Urinary bladder (tissue), 4 donors: Measurements from ENCODE around the gene BUD23. TPM values are rescaled to one million over a fixed set of nuclear protein-coding genes. Genes with fewer than 3 reads are reported as not detected.
"Not testable (repeated sequence)": the region's sequence is repeated elsewhere in the genome, so short reads cannot be mapped to it uniquely, and the experiment has no call there.

Experiments used
- DNase-seq: peaks from one replicate; pipeline ENCODE4 v3.0.0-alpha.2; 2015; ENCODE audit errors: extremely low spot score
- H3K27ac ChIP-seq: one replicate; pipeline ENCODE4 v1.5.1; 2013; ENCODE audit warnings: low read depth, mild to moderate bottlenecking, moderate library complexity
- H3K36me3 ChIP-seq: one replicate; pipeline ENCODE4 v1.6.1; 2013; ENCODE audit warnings: mild to moderate bottlenecking, moderate library complexity; ENCODE audit not compliant: insufficient read depth
- H3K4me1 ChIP-seq: one replicate; pipeline ENCODE4 v1.6.1; 2013; ENCODE audit warnings: mild to moderate bottlenecking, moderate library complexity; ENCODE audit not compliant: insufficient read depth
- H3K4me3 ChIP-seq: one replicate; pipeline ENCODE4 v1.5.1; 2013; ENCODE audit warnings: low read depth, low read length
- WGBS: extraction: QIAGEN DNeasy Blood & Tissue Kit; methylation state at CpG from one replicate; pipeline ENCODE4 v1.1.7; 2013; 5-methylcytosine and 5-hydroxymethylcytosine counted together
- polyA plus RNA-seq: library from polyadenylated mRNA; stranded (reverse); fragments of 200-250 nt; gene quantifications from one replicate; pipeline ENCODE4 v1.2.3, GENCODE V29; 2013
- total RNA-seq: library from RNA; depleted of rRNA; stranded (reverse); fragments of >200 nt; gene quantifications from one replicate; pipeline ENCODE4 v1.2.3, GENCODE V29; 2014
- donor health status: healthy with polysubstance abuse.
- donor health status: healthy.

BUD23 gene
- total and polyA plus RNA-seq, 2 donors, result 22.9 to 69.4 TPM

GRCh38 chr7:73650524-73650923 is 32.9 kb upstream of the BUD23 start:
- Histone ChIP-seq H3K4me1 (no peaks in the 10 kb centered on the region), H3K36me3 (no peaks in the 10 kb centered on the region), H3K4me3 (no peak overlapping the region), H3K27ac (no peak overlapping the region)
- WGBS, result 64% methylated on average over 5 of the region's 5 CpGs
- no peak for DNase-seq

- H3K36me3 ChIP-seq, result no peaks in the 10 kb centered on the region
- 69% methylated on average over 11 of the region's 11 CpGs for WGBS
- no peak overlapping the region for H3K27ac ChIP-seq
- H3K4me1 ChIP-seq, result no peaks in the 10 kb centered on the region
- H3K4me3 ChIP-seq, result no peak overlapping the region
- no peak for DNase-seq
Observed at GRCh38 chr7:73652541-73652949, 30.9 kb upstream of the BUD23 start.

- not testable (repeated sequence) for H3K27ac ChIP-seq, H3K4me3 ChIP-seq, DNase-seq, H3K36me3 ChIP-seq, H3K4me1 ChIP-seq
- WGBS, result 78% methylated on average over 4 of the region's 4 CpGs
Observed at GRCh38 chr7:73655309-73655708, 28.1 kb upstream of the BUD23 start.

GRCh38 chr7:73659983-73660382 is 23.4 kb upstream of the BUD23 start:
- 63% methylated on average over 8 of the region's 8 CpGs for WGBS
- no peaks in the 10 kb centered on the region for H3K36me3 ChIP-seq
- DNase-seq, result no peak
- no peak overlapping the region for H3K4me3 ChIP-seq
- no peak overlapping the region for H3K27ac ChIP-seq
- no peaks in the 10 kb centered on the region for H3K4me1 ChIP-seq

- H3K4me3 ChIP-seq, H3K4me1 ChIP-seq, H3K36me3 ChIP-seq, H3K27ac ChIP-seq, DNase-seq: not testable (repeated sequence)
- WGBS, result 65% methylated on average over 4 of the region's 4 CpGs
Observed at GRCh38 chr7:73660594-73660993, 22.8 kb upstream of the BUD23 start.

- no peak overlapping the region for H3K4me3 ChIP-seq
- no peak overlapping the region for H3K27ac ChIP-seq
Observed at GRCh38 chr7:73663033-73663432, 20.4 kb upstream of the BUD23 start.

GRCh38 chr7:73667344-73668102 is 15.9 kb upstream of the BUD23 start, which contains the start of gene VPS37D:
VPS37D (plus strand) TSS chr7:73667831; CDS start chr7:73667959, 128 bp downstream.
- DNase-seq, result peak; percentile 69
- Histone ChIP-seq H3K27ac (no peak within 1 kb of the TSS), H3K36me3 (no peaks in the 10 kb centered on the region), H3K4me3 (peak within 1 kb of the TSS; percentile 88), H3K4me1 (no peaks in the 10 kb centered on the region)
- 2% methylated on average over 79 of the region's 79 CpGs for WGBS

More at GRCh38 chr7:73663033-73663432, 20.4 kb upstream of the BUD23 start:
- Histone ChIP-seq H3K36me3 (no peaks in the 10 kb centered on the region), H3K4me1 (no peaks in the 10 kb centered on the region)
- DNase-seq, result no peak

GRCh38 chr7:73668103-73668885 is 15.1 kb upstream of the BUD23 start:
- Histone ChIP-seq H3K27ac (no peak overlapping the region), H3K4me3 (peak overlapping the region; percentile 88), H3K4me1 (no peaks in the 10 kb centered on the region), H3K36me3 (no peaks in the 10 kb centered on the region)
- whole genome bisulfite sequencing, result 2% methylated on average over 52 of the region's 52 CpGs
- DNase-seq, result no peak

- Histone ChIP-seq H3K4me3 (no peak overlapping the region), H3K27ac (no peak overlapping the region), H3K4me1 (no peaks in the 10 kb centered on the region), H3K36me3 (no peaks in the 10 kb centered on the region)
- WGBS, result 24% methylated on average over 5 of the region's 5 CpGs
- DNase-seq, result no peak
Observed at GRCh38 chr7:73668886-73669230, 14.5 kb upstream of the BUD23 start.

- Histone ChIP-seq H3K4me1 (no peaks in the 10 kb centered on the region), H3K36me3 (no peaks in the 10 kb centered on the region), H3K27ac (no peak overlapping the region), H3K4me3 (no peak overlapping the region)
- DNase-seq, result no peak
- 73% methylated on average over 19 of the region's 19 CpGs for WGBS
Observed at GRCh38 chr7:73669288-73669701, 14.1 kb upstream of the BUD23 start.

GRCh38 chr7:73669858-73670385 is 13.5 kb upstream of the BUD23 start:
- H3K27ac ChIP-seq, result no peak overlapping the region
- DNase-seq, result no peak
- no peak overlapping the region for H3K4me3 ChIP-seq
- WGBS, result 87% methylated on average over 12 of the region's 12 CpGs
- no peaks in the 10 kb centered on the region for H3K36me3 ChIP-seq
- no peaks in the 10 kb centered on the region for H3K4me1 ChIP-seq

- H3K4me3 ChIP-seq, result no peak overlapping the region
- H3K36me3 ChIP-seq, result no peaks in the 10 kb centered on the region
Observed at GRCh38 chr7:73671322-73671661, 12.1 kb upstream of the BUD23 start.

GRCh38 chr7:73671857-73672445 is 11.4 kb upstream of the BUD23 start:
- Histone ChIP-seq H3K36me3 (no peaks in the 10 kb centered on the region), H3K27ac (no peak overlapping the region), H3K4me1 (no peaks in the 10 kb centered on the region), H3K4me3 (no peak overlapping the region)
- 93% methylated on average over 15 of the region's 15 CpGs for WGBS
- no peak for DNase-seq

More at GRCh38 chr7:73671322-73671661, 12.1 kb upstream of the BUD23 start:
- no peak for DNase-seq
- WGBS, result 38% methylated on average over 12 of the region's 12 CpGs
- Histone ChIP-seq H3K27ac (no peak overlapping the region), H3K4me1 (no peaks in the 10 kb centered on the region)
